ENCODE results near the gene SCAF4.
"Not testable (repeated sequence)": the region's sequence is repeated elsewhere in the genome, so short reads cannot be mapped to it uniquely, and the experiment has no call there.

Gene SCAF4

GRCh38 chr21:31768710-31769109 lies 36.8 kb upstream of the SCAF4 start:
- Histone ChIP-seq H3K4me1 (ENCODE audit: low read length) (peaks cover 23% of the 10 kb centered on the region), H3K27ac (ENCODE audit: low read length) (no peak overlapping the region), H3K9ac (ENCODE audit: low read length) (no peak overlapping the region), H3K4me2 (ENCODE audit: low read length) (no peak overlapping the region), H3K27me3 (ENCODE audit: low read depth, low read length) (no peaks in the 10 kb centered on the region), H2AFZ (ENCODE audit: low read depth, low read length) (no peak overlapping the region), H3K36me3 (replicated peaks; ENCODE audit: low read depth, low read length) (no peaks in the 10 kb centered on the region), H3K4me3 (ENCODE audit: low read length) (no peak overlapping the region), H3K9me3 (ENCODE audit: insufficient read depth, low read length) (no peaks in the 10 kb centered on the region), H3K79me2 (ENCODE audit: low read length) (no peaks in the 10 kb centered on the region), H4K20me1 (ENCODE audit: insufficient read depth, low read length) (no peaks in the 10 kb centered on the region)
- TF ChIP-seq EZH2phosphoT487 (IDR thresholded peaks at IDR 0.05; ENCODE audit: low read depth): no peak
- TF ChIP-seq CTCF (IDR thresholded peaks at IDR 0.05; ENCODE audit: low read depth, low read length): no peak

GRCh38 chr21:31766899-31767298 lies 35.0 kb upstream of the SCAF4 start:
- no peaks in the 10 kb centered on the region for H3K27me3 ChIP-seq (ENCODE audit: low read depth, low read length)
- peaks cover 6% of the 10 kb centered on the region; the same call in 1 of the 2 replicates for H3K4me1 ChIP-seq (ENCODE audit: low read length)
- no peaks in the 10 kb centered on the region for H3K36me3 ChIP-seq (replicated peaks; ENCODE audit: low read depth, low read length)
- no peak overlapping the region for H3K9ac ChIP-seq (ENCODE audit: low read length)
- H4K20me1 ChIP-seq (ENCODE audit: insufficient read depth, low read length): no peaks in the 10 kb centered on the region
- no peaks in the 10 kb centered on the region for H3K79me2 ChIP-seq (ENCODE audit: low read length)
- no peak overlapping the region for H3K4me3 ChIP-seq (ENCODE audit: low read length)
- no peak overlapping the region for H3K4me2 ChIP-seq (ENCODE audit: low read length)
- TF ChIP-seq CTCF (IDR thresholded peaks at IDR 0.05; ENCODE audit: low read depth, low read length) (no peak), EZH2phosphoT487 (IDR thresholded peaks at IDR 0.05; ENCODE audit: low read depth) (no peak)
- H3K9me3 ChIP-seq (ENCODE audit: insufficient read depth, low read length): no peaks in the 10 kb centered on the region
- no peak overlapping the region for H2AFZ ChIP-seq (ENCODE audit: low read depth, low read length)
- H3K27ac ChIP-seq (ENCODE audit: low read length): no peak overlapping the region

DNA sequence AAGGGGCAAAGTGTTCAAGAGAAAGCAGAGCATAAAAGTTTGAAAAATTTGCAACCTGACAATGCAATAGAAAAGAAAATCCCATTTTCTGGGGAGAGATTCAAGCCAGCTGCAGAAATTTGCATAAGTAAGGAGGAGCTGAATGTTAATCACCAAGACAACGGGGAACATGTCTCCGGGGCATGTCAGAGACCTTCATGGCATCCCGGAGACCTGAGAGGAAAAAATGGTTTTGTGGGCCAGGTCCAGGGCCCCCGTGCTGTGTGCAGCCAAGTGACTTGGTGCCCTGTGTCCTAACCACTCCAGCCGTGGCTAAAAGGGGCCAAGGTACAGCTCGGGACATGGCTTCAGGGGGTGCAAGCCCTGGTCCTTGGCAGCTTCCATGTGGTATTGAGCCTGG lies 33.9 kb upstream of the SCAF4 start:
- not testable (repeated sequence) for H3K9me3 ChIP-seq (ENCODE audit: insufficient read depth, low read length); H3K4me3 ChIP-seq (ENCODE audit: low read length); H3K27ac ChIP-seq (ENCODE audit: low read length); H3K27me3 ChIP-seq (ENCODE audit: low read depth, low read length); H4K20me1 ChIP-seq (ENCODE audit: insufficient read depth, low read length); H3K9ac ChIP-seq (ENCODE audit: low read length); H3K36me3 ChIP-seq (replicated peaks; ENCODE audit: low read depth, low read length); H2AFZ ChIP-seq (ENCODE audit: low read depth, low read length); H3K79me2 ChIP-seq (ENCODE audit: low read length); H3K4me1 ChIP-seq (ENCODE audit: low read length); H3K4me2 ChIP-seq (ENCODE audit: low read length)

DNA sequence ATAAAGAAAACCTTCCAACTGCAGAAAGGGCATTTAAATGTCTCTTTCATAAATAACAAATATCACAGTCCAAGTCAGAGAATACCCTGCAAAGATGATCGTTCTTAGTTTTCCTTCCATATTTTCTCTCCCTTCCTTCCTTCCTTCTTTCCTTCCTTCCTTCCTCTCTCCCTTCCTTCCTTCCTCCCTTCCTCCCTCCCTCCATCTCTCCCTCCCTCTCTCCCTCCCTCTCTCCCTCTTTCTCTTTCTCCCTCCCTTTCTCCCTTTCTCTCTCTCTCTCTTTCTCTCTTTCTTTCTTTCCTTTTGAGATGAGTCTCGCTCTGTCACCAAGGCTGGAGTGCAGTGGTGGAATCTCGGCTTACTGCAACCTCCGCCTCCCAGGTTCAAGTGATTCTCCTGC lies 29.0 kb upstream of the SCAF4 start:
- H3K27me3 ChIP-seq (ENCODE audit: low read depth, low read length): no peaks in the 10 kb centered on the region
- TF ChIP-seq CTCF (IDR thresholded peaks at IDR 0.05; ENCODE audit: low read depth, low read length): no peak
- TF ChIP-seq EZH2phosphoT487 (IDR thresholded peaks at IDR 0.05; ENCODE audit: low read depth): no peak

DNA sequence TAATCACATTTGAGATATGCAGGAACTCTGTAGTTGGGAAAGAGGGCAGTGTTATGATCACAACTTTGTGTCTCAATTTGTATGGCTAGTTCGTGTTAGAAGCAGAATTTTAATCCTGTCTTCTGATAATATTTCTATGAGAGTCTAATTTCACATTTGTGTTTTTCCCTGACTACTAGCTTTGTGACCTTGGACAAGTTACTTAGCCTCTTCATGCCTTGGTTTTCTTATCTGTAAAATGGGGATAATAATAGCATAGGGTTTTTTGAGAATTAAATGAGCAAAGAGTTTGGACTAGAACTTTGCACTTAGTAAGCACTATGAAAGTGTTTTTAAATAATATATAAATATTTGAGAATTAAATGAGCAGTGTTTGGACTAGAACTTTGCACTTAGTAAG lies 24.9 kb upstream of the SCAF4 start:
- no peak overlapping the region for H3K27ac ChIP-seq (ENCODE audit: low read length)
- no peak for TF ChIP-seq EZH2phosphoT487 (IDR thresholded peaks at IDR 0.05; ENCODE audit: low read depth)
- no peak for TF ChIP-seq CTCF (IDR thresholded peaks at IDR 0.05; ENCODE audit: low read depth, low read length)
- no peak overlapping the region for H3K4me3 ChIP-seq (ENCODE audit: low read length)
- no peaks in the 10 kb centered on the region for H4K20me1 ChIP-seq (ENCODE audit: insufficient read depth, low read length)
- no peaks in the 10 kb centered on the region for H3K27me3 ChIP-seq (ENCODE audit: low read depth, low read length)
- no peak overlapping the region for H2AFZ ChIP-seq (ENCODE audit: low read depth, low read length)
- H3K4me2 ChIP-seq (ENCODE audit: low read length): no peak overlapping the region
- H3K79me2 ChIP-seq (ENCODE audit: low read length): no peaks in the 10 kb centered on the region
- no peaks in the 10 kb centered on the region for H3K9me3 ChIP-seq (ENCODE audit: insufficient read depth, low read length)
- no peak overlapping the region for H3K9ac ChIP-seq (ENCODE audit: low read length)
- no peaks in the 10 kb centered on the region for H3K4me1 ChIP-seq (ENCODE audit: low read length)
- no peaks in the 10 kb centered on the region for H3K36me3 ChIP-seq (replicated peaks; ENCODE audit: low read depth, low read length)

More for the DNA sequence above, 29.0 kb upstream of the SCAF4 start:
- Histone ChIP-seq H3K27ac (ENCODE audit: low read length) (no peak overlapping the region), H3K9me3 (ENCODE audit: insufficient read depth, low read length) (no peaks in the 10 kb centered on the region), H3K9ac (ENCODE audit: low read length) (no peak overlapping the region), H3K4me3 (ENCODE audit: low read length) (no peak overlapping the region), H3K4me2 (ENCODE audit: low read length) (no peak overlapping the region), H3K36me3 (replicated peaks; ENCODE audit: low read depth, low read length) (no peaks in the 10 kb centered on the region), H3K4me1 (ENCODE audit: low read length) (no peaks in the 10 kb centered on the region), H4K20me1 (ENCODE audit: insufficient read depth, low read length) (no peaks in the 10 kb centered on the region), H2AFZ (ENCODE audit: low read depth, low read length) (no peak overlapping the region), H3K79me2 (ENCODE audit: low read length) (no peaks in the 10 kb centered on the region)

Data from OCI-LY3 (cell line).